Measurements from ENCODE around the gene MBD3L5.
"Not testable (repeated sequence)": the region's sequence is repeated elsewhere in the genome, so short reads cannot be mapped to it uniquely, and the experiment has no call there.

MBD3L5 gene

DNA sequence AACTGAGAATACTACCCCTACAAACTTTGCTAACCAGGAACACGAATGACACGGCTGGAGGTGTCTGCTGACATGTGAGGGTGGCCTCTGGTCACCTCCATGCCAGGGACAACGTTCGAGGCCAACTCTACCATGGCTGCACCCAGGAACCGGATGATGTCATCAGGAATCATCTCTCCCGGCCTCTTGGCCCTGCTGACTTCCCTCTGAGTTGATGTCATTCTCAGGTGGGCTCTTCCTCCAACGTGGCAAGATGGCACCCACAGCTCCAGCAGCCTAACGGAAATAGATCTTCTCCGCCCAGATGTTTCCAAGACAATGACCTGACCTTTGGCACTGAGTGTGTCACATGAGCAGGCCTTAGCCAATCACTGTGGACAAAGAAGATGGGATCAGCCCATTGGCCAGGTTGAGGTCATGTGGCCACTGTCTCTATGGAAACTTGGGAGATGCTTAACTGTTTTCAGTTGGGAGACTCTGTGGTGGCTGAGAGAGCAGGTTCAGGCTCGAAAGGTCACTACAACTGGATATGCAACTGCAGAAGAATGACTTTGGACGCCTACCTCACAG is 24.2 kb upstream of the MBD3L5 start:
- no CpG with 5 or more reads among the region's 11 CpGs for WGBS (ENCODE audit: insufficient coverage, insufficient read length)
- no peaks in the 10 kb centered on the region for H3K27me3 ChIP-seq (ENCODE audit: control insufficient read depth, insufficient read depth, low read length)
- H3K36me3 ChIP-seq (ENCODE audit: control insufficient read depth, insufficient read depth, low read length): no peaks in the 10 kb centered on the region
- no peaks in the 10 kb centered on the region for H3K4me1 ChIP-seq (ENCODE audit: control insufficient read depth, insufficient read depth, low read length)
- no peak overlapping the region for H3K27ac ChIP-seq (ENCODE audit: low read length)
- H3K9me3 ChIP-seq (ENCODE audit: control insufficient read depth, insufficient read depth, low read length): peaks cover 7% of the 10 kb centered on the region
- no peak overlapping the region for H3K4me3 ChIP-seq (ENCODE audit: low read length)
- no peak for DNase-seq (ENCODE audit: low read depth, low spot score)

DNA sequence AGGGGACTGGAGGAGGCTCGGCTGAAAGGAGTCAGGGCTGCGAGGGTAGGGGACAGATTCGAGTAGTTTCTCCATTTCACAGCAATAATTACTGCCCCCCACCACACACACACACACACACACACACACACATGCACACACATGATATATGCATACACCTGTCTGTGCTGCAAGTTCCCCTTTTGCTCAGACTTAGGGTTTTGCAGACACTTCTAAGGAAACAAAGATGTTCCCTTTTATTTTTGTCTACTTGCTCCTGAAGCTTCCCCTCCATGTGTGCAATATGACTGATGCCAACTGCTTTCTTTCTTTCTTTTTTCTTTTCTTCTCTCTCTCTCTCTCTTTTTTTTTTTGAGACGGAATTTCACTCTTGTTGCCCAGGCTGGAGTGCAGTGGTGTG is 22.5 kb upstream of the MBD3L5 start:
- Histone ChIP-seq H3K9me3 (ENCODE audit: control insufficient read depth, insufficient read depth, low read length) (peaks cover 8% of the 10 kb centered on the region), H3K4me3 (ENCODE audit: low read length) (no peak overlapping the region), H3K36me3 (ENCODE audit: control insufficient read depth, insufficient read depth, low read length) (no peaks in the 10 kb centered on the region), H3K27me3 (ENCODE audit: control insufficient read depth, insufficient read depth, low read length) (no peaks in the 10 kb centered on the region), H3K27ac (ENCODE audit: low read length) (no peak overlapping the region), H3K4me1 (ENCODE audit: control insufficient read depth, insufficient read depth, low read length) (no peaks in the 10 kb centered on the region)
- no CpG with 5 or more reads among the region's 4 CpGs for WGBS (ENCODE audit: insufficient coverage, insufficient read length)
- DNase-seq (ENCODE audit: low read depth, low spot score): no peak

DNA sequence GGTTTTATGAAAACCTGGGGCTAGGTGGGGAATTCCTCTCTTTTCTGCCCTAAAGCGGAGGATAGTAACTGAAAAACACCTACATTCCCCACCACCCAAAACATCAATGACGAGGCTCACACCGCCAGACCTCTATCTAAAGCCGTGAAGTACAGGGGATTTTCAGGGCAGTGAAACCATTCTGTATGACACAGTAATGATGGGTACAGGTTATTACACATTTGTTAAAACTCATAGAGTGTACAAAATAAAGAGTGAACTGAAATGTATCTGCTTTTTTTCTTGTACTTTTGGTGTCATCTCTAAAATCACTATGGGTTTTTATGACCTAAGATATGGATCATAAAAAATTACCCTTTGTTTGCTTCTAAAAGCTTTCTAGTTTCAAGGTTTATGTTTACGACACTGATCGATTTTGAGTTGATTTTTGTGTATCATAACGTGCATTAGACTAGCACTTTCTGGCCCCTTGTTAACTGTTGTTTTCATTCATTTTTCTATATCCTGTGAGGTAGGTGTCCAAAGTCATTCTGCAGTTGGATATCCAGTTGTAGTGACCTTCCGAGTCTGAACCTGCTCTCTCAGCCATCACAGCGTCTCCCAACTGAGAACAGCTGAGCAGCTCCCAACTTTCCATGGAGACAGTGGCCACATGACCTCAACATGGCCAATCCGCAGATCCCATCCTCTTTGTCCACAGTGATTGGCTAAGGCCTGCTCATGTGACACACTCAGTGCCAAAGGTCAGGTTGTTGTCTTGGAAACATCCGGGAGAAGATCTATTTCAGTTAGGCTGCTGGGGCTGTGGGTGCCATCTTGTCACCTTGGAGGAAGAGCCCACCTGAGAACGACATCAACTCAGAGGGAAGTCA is 19.4 kb upstream of the MBD3L5 start:
- H3K4me3 ChIP-seq (ENCODE audit: low read length): no peak overlapping the region
- no peaks in the 10 kb centered on the region for H3K36me3 ChIP-seq (ENCODE audit: control insufficient read depth, insufficient read depth, low read length)
- no peak overlapping the region for H3K27ac ChIP-seq (ENCODE audit: low read length)
- no CpG with 5 or more reads among the region's 12 CpGs for WGBS (ENCODE audit: insufficient coverage, insufficient read length)
- DNase-seq (ENCODE audit: low read depth, low spot score): no peak
- no peaks in the 10 kb centered on the region for H3K27me3 ChIP-seq (ENCODE audit: control insufficient read depth, insufficient read depth, low read length)
- H3K9me3 ChIP-seq (ENCODE audit: control insufficient read depth, insufficient read depth, low read length): peaks cover 6% of the 10 kb centered on the region
- H3K4me1 ChIP-seq (ENCODE audit: control insufficient read depth, insufficient read depth, low read length): no peaks in the 10 kb centered on the region

DNA sequence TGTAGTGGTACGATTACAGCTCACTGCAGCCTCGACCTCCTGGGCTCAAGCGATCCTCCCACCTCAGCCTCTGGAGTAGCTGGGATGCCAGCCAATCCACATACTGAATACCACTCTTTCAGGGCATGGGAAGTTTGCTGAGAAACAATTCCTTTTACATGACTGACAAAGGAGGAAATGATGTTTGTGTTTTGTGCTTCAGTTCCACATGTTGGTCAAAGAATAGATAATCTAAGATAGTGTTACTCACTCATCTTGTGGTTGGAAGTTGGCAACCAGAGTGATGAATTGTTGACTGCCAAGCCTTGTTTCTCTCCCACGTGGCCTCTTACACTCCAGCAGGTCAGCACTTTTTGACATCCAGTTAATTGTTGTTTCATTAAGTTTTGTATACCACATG is 16.7 kb upstream of the MBD3L5 start:
- WGBS (ENCODE audit: insufficient coverage, insufficient read length): no CpG with 5 or more reads among the region's 4 CpGs
- DNase-seq (ENCODE audit: low read depth, low spot score): no peak
- H3K4me3 ChIP-seq (ENCODE audit: low read length): no peak overlapping the region
- H3K27me3 ChIP-seq (ENCODE audit: control insufficient read depth, insufficient read depth, low read length): no peaks in the 10 kb centered on the region
- H3K4me1 ChIP-seq (ENCODE audit: control insufficient read depth, insufficient read depth, low read length): no peaks in the 10 kb centered on the region
- H3K27ac ChIP-seq (ENCODE audit: low read length): no peak overlapping the region
- H3K9me3 ChIP-seq (ENCODE audit: control insufficient read depth, insufficient read depth, low read length): peaks cover 3% of the 10 kb centered on the region
- no peaks in the 10 kb centered on the region for H3K36me3 ChIP-seq (ENCODE audit: control insufficient read depth, insufficient read depth, low read length)

DNA sequence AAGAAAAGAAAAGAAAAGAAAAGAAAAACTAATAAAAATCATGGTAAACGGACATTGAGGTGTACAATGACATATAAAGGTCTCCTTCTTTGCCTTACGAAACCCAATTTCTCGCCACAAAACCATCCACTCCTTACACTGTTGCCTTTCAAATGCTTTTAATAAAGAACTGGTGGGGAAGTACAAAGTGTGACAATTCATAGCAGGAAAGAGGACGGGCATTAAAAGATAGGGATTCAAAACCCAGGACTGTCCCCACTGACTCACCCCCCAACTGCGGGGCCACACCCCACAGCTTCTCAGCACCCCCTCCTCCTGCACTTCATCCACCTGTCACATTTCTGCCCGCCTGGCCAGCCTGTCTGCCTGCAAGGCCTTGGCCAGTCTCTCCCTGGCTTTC is 11.6 kb upstream of the MBD3L5 start:
- no CpG with 5 or more reads among the region's 6 CpGs for WGBS (ENCODE audit: insufficient coverage, insufficient read length)
- H3K9me3 ChIP-seq (ENCODE audit: control insufficient read depth, insufficient read depth, low read length): no peaks in the 10 kb centered on the region; the same call in 1 of the 2 replicates
- no peak overlapping the region for H3K27ac ChIP-seq (ENCODE audit: low read length)
- no peaks in the 10 kb centered on the region for H3K36me3 ChIP-seq (ENCODE audit: control insufficient read depth, insufficient read depth, low read length)
- H3K27me3 ChIP-seq (ENCODE audit: control insufficient read depth, insufficient read depth, low read length): no peaks in the 10 kb centered on the region
- H3K4me3 ChIP-seq (ENCODE audit: low read length): no peak overlapping the region
- no peak for DNase-seq (ENCODE audit: low read depth, low spot score)
- H3K4me1 ChIP-seq (ENCODE audit: control insufficient read depth, insufficient read depth, low read length): no peaks in the 10 kb centered on the region

DNA sequence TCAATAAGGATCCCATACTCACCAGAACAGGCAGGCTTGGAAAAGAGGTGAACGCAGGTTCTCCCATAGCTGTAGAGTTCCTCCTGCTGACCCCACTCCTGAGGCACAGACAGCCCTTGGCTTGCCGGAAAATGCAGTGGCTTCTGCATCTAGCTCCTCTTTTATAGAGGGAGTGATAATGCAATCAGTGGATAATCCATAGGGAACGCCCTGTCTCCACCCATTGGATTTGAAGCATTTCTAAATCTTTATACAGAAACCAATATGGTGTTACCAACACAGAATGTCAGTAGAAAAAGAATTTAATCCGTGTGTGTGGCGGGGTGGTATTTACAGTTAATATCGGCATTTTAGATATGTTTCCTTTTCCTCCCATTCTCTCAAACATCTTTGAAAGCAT is 9.0 kb upstream of the MBD3L5 start, which contains the start of gene MBD3L2B:
Gene MBD3L2B, minus strand, starts transcription at position 101 of the 400 bp plus-strand sequence. Its CDS starts 34 bp downstream, at position 67.
- not testable (repeated sequence) for H3K4me1 ChIP-seq (ENCODE audit: control insufficient read depth, insufficient read depth, low read length); DNase-seq (ENCODE audit: low read depth, low spot score); H3K27me3 ChIP-seq (ENCODE audit: control insufficient read depth, insufficient read depth, low read length); H3K9me3 ChIP-seq (ENCODE audit: control insufficient read depth, insufficient read depth, low read length); H3K4me3 ChIP-seq (ENCODE audit: low read length); H3K36me3 ChIP-seq (ENCODE audit: control insufficient read depth, insufficient read depth, low read length); H3K27ac ChIP-seq (ENCODE audit: low read length)
- no CpG with 5 or more reads among the region's 6 CpGs for WGBS (ENCODE audit: insufficient coverage, insufficient read length)

DNA sequence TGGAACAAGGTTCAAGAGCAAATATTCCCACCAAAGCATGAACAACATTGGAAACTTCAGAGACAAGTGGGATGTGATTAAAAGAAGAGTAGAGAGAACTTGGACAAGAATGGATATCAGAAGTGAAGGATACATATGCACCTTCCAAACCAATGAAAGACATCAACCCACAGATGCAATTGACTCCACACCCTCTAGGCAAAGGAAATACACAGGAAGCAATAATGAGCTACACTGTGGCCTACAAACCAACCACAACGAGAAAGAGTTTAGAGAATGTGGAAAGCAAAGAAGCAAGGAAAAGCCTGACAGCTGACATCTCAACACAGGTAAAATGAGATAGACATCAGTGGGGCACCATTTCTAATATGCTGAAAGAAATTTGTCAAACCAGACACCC is 1.6 kb upstream of the MBD3L5 start:
- not testable (repeated sequence) for DNase-seq (ENCODE audit: low read depth, low spot score); H3K4me1 ChIP-seq (ENCODE audit: control insufficient read depth, insufficient read depth, low read length); H3K4me3 ChIP-seq (ENCODE audit: low read length); H3K27me3 ChIP-seq (ENCODE audit: control insufficient read depth, insufficient read depth, low read length); H3K36me3 ChIP-seq (ENCODE audit: control insufficient read depth, insufficient read depth, low read length); H3K27ac ChIP-seq (ENCODE audit: low read length); H3K9me3 ChIP-seq (ENCODE audit: control insufficient read depth, insufficient read depth, low read length)
- no CpG with 5 or more reads among the region's 1 CpG for WGBS (ENCODE audit: insufficient coverage, insufficient read length)

DNA sequence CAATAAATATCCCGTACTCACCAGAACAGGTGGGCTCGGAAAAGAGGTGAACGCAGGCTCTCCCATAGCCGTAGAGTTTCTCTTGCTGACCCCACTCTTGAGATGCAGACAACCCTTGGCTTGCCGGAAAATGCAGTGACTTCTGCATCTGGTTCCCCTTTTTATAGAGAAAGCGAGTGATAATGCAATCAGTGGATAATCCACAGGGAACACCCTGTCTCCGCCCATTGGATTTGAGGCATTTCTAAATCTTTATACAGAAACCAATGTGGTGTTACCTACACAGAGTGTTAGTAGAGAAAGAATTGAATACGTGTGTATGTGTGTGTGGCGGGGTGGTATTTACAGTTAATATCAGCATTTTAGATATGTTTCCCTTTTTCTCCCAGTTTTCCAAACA is 9.7 kb downstream of the MBD3L5 start, which contains the start of gene MBD3L4:
Gene MBD3L4, minus strand, starts transcription at position 101 of the 400 bp plus-strand sequence. Its CDS starts 35 bp downstream, at position 66.
- WGBS (ENCODE audit: insufficient coverage, insufficient read length): no CpG with 5 or more reads among the region's 9 CpGs
- not testable (repeated sequence) for H3K27ac ChIP-seq (ENCODE audit: low read length)

DNA sequence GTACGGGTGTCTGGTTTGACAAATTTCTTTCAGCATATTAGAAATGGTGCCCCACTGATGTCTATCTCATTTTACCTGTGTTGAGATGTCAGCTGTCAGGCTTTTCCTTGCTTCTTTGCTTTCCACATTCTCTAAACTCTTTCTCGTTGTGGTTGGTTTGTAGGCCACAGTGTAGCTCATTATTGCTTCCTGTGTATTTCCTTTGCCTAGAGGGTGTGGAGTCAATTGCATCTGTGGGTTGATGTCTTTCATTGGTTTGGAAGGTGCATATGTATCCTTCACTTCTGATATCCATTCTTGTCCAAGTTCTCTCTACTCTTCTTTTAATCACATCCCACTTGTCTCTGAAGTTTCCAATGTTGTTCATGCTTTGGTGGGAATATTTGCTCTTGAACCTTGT is 11.2 kb downstream of the MBD3L5 start:
- not testable (repeated sequence) for H3K27me3 ChIP-seq (ENCODE audit: control insufficient read depth, insufficient read depth, low read length); H3K36me3 ChIP-seq (ENCODE audit: control insufficient read depth, insufficient read depth, low read length); H3K27ac ChIP-seq (ENCODE audit: low read length); H3K4me1 ChIP-seq (ENCODE audit: control insufficient read depth, insufficient read depth, low read length); DNase-seq (ENCODE audit: low read depth, low spot score); H3K9me3 ChIP-seq (ENCODE audit: control insufficient read depth, insufficient read depth, low read length); H3K4me3 ChIP-seq (ENCODE audit: low read length)
- WGBS (ENCODE audit: insufficient coverage, insufficient read length): no CpG with 5 or more reads among the region's 2 CpGs

More for the DNA sequence above, 9.7 kb downstream of the MBD3L5 start, which contains the start of gene MBD3L4:
- H3K4me3 ChIP-seq (ENCODE audit: low read length); H3K4me1 ChIP-seq (ENCODE audit: control insufficient read depth, insufficient read depth, low read length); H3K9me3 ChIP-seq (ENCODE audit: control insufficient read depth, insufficient read depth, low read length); DNase-seq (ENCODE audit: low read depth, low spot score); H3K27me3 ChIP-seq (ENCODE audit: control insufficient read depth, insufficient read depth, low read length); H3K36me3 ChIP-seq (ENCODE audit: control insufficient read depth, insufficient read depth, low read length): not testable (repeated sequence)

DNA sequence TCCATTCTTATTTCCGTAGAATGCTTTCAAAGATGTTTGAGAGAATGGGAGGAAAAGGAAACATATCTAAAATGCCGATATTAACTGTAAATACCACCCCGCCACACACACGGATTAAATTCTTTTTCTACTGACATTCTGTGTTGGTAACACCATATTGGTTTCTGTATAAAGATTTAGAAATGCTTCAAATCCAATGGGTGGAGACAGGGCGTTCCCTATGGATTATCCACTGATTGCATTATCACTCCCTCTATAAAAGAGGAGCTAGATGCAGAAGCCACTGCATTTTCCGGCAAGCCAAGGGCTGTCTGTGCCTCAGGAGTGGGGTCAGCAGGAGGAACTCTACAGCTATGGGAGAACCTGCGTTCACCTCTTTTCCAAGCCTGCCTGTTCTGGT is 18.6 kb downstream of the MBD3L5 start, which contains the start of gene MBD3L2:
Gene MBD3L2, plus strand, starts transcription at position 301 of the 400 bp plus-strand sequence. Its CDS starts 53 bp downstream, at position 354.
- H3K4me1 ChIP-seq (ENCODE audit: control insufficient read depth, insufficient read depth, low read length); H3K36me3 ChIP-seq (ENCODE audit: control insufficient read depth, insufficient read depth, low read length); H3K27me3 ChIP-seq (ENCODE audit: control insufficient read depth, insufficient read depth, low read length); H3K27ac ChIP-seq (ENCODE audit: low read length); H3K4me3 ChIP-seq (ENCODE audit: low read length); DNase-seq (ENCODE audit: low read depth, low spot score); H3K9me3 ChIP-seq (ENCODE audit: control insufficient read depth, insufficient read depth, low read length): not testable (repeated sequence)
- no CpG with 5 or more reads among the region's 7 CpGs for WGBS (ENCODE audit: insufficient coverage, insufficient read length)
